ENCODE results near the gene RAP1GAP.

- TF ChIP-seq KLF12 (CRISPR knock-in tag; IDR thresholded peaks at IDR 0.05; ENCODE audit: borderline replicate concordance) (no peak), CTCF (CRISPR knock-in tag; IDR thresholded peaks at IDR 0.05) (no peak), JUN (CRISPR knock-in tag; IDR thresholded peaks at IDR 0.05) (no peak), DDIT3 (CRISPR knock-in tag; IDR thresholded peaks at IDR 0.05) (no peak), ARHGAP35 (CRISPR knock-in tag; IDR thresholded peaks at IDR 0.05; ENCODE audit: borderline replicate concordance) (no peak), SP1 (IDR thresholded peaks at IDR 0.05) (no peak), SP1 (CRISPR knock-in tag; IDR thresholded peaks at IDR 0.05) (no peak), SRY (CRISPR knock-in tag; IDR thresholded peaks at IDR 0.05) (no peak), TAF15 (IDR thresholded peaks at IDR 0.05; ENCODE audit: low read depth, low read length, poor library complexity, severe bottlenecking) (no peak), GPN1 (CRISPR knock-in tag; IDR thresholded peaks at IDR 0.05; ENCODE audit: borderline replicate concordance) (no peak), SRF (IDR thresholded peaks at IDR 0.05; ENCODE audit: low read depth, low read length) (no peak), ZSCAN30 (CRISPR knock-in tag; IDR thresholded peaks at IDR 0.05) (no peak)
Observed at GRCh38 chr1:21573475-21573874, 95.7 kb downstream of the RAP1GAP start.

All from HepG2 (cell line).